GM23248 (cell line): ENCODE measurements around the gene ADRA2C. TPM values are rescaled to one million over a fixed set of nuclear protein-coding genes. Genes with fewer than 3 reads are reported as not detected.

Experiments used
- DNase-seq: peaks from one replicate; pipeline ENCODE4 v3.0.0-alpha.2; 2015
- H2AFZ ChIP-seq: fragments of 200-600 bp; sonication (generic); 2 replicates; pipeline ENCODE4 v1.6.1; 2016; ENCODE audit warnings: antibody characterized with exemption
- H3F3A ChIP-seq: fragments of 200-600 bp; sonication (generic); 2 replicates; pipeline ENCODE4 v1.6.1; 2016; ENCODE audit warnings: mild to moderate bottlenecking, antibody characterized with exemption, mixed run types; ENCODE audit not compliant: insufficient read depth
- H3K27ac ChIP-seq: fragments of 200-600 bp; sonication (generic); 2 replicates; pipeline ENCODE4 v1.5.1; 2016; ENCODE audit warnings: mild to moderate bottlenecking
- H3K27me3 ChIP-seq: fragments of 200-600 bp; sonication (generic); replicated peaks from 2 replicates; pipeline ENCODE4 v1.6.1; 2016; ENCODE audit warnings: mild to moderate bottlenecking; ENCODE audit not compliant: insufficient read depth
- H3K36me3 ChIP-seq: fragments of 200-600 bp; sonication (generic); 2 replicates; pipeline ENCODE4 v1.6.1; 2016; ENCODE audit warnings: low read depth, mild to moderate bottlenecking
- H3K4me1 ChIP-seq: fragments of 200-600 bp; sonication (generic); 2 replicates; pipeline ENCODE4 v1.6.1; 2016; ENCODE audit warnings: mild to moderate bottlenecking; ENCODE audit not compliant: insufficient read depth
- H3K4me2 ChIP-seq: fragments of 200-600 bp; sonication (generic); one replicate; pipeline ENCODE4 v1.6.1; 2016; ENCODE audit warnings: mild to moderate bottlenecking; ENCODE audit not compliant: unreplicated experiment
- H3K4me3 ChIP-seq: fragments of 200-600 bp; sonication (generic); 2 replicates; pipeline ENCODE4 v1.5.1; 2016; ENCODE audit warnings: mild to moderate bottlenecking
- H3K79me2 ChIP-seq: fragments of 200-600 bp; sonication (generic); 2 replicates; pipeline ENCODE4 v1.6.1; 2016; ENCODE audit warnings: mild to moderate bottlenecking; ENCODE audit not compliant: insufficient read depth
- H3K9ac ChIP-seq: fragments of 200-600 bp; sonication (generic); 2 replicates; pipeline ENCODE4 v1.6.1; 2016; ENCODE audit warnings: mild to moderate bottlenecking
- H3K9me2 ChIP-seq: fragments of 200-600 bp; sonication (generic); 2 replicates; pipeline ENCODE4 v1.6.1; 2016; ENCODE audit warnings: mixed run types, mild to moderate bottlenecking, moderate library complexity; ENCODE audit not compliant: insufficient read depth
- H3K9me3 ChIP-seq: fragments of 200-600 bp; sonication (generic); one replicate; pipeline ENCODE4 v1.6.1; 2017; ENCODE audit warnings: low read depth
- H4K20me1 ChIP-seq: fragments of 200-600 bp; sonication (generic); 2 replicates; pipeline ENCODE4 v1.6.0; 2016; ENCODE audit not compliant: insufficient read depth
- EZH2 ChIP-seq: fragments of 200-600 bp; sonication (generic); IDR thresholded peaks from 2 replicates; pipeline ENCODE4 v1.6.1; 2018; ENCODE audit warnings: antibody characterized with exemption, mild to moderate bottlenecking; ENCODE audit not compliant: insufficient read depth, poor library complexity, severe bottlenecking
- EZH2phosphoT487 ChIP-seq: fragments of 200-600 bp; sonication (generic); IDR thresholded peaks from 2 replicates; pipeline ENCODE4 v1.6.1; 2018; ENCODE audit warnings: antibody characterized with exemption, moderate library complexity, mild to moderate bottlenecking, low read depth; ENCODE audit not compliant: insufficient read depth
- WGBS, 2 experiments: methylation state at CpG; one replicate each; pipeline ENCODE4 v1.1.6; 2015 to 2017; ENCODE audit warnings: low lambda C conversion rate in 2 of 2, low coverage in 1 of 2; ENCODE audit errors: missing lambda C conversion rate in 2 of 2; 5-methylcytosine and 5-hydroxymethylcytosine counted together
- in situ Hi-C: fragments of 300-500 bp; cut with MboI; formaldehyde crosslinking; loops from 2 replicates; pipeline ENCODE4 v1.15.0; 2020
- polyA plus RNA-seq: library from polyadenylated mRNA; unstranded; fragments of >200 nt; fragmentation: Nextera tagmentation; extraction: Ambion mirVana; gene quantifications from 2 replicates; pipeline ENCODE4 v1.2.1, GENCODE V29; 2016
- total RNA-seq: library from RNA; depleted of rRNA; stranded (reverse); fragments of >200 nt; shearing (Covaris generic); gene quantifications from 2 replicates; pipeline ENCODE4 v1.2.3, GENCODE V29; 2014

Gene ADRA2C
- total and polyA plus RNA-seq, 2 experiments from 2014 or later, result 0.14 to 2.2 TPM

DNA sequence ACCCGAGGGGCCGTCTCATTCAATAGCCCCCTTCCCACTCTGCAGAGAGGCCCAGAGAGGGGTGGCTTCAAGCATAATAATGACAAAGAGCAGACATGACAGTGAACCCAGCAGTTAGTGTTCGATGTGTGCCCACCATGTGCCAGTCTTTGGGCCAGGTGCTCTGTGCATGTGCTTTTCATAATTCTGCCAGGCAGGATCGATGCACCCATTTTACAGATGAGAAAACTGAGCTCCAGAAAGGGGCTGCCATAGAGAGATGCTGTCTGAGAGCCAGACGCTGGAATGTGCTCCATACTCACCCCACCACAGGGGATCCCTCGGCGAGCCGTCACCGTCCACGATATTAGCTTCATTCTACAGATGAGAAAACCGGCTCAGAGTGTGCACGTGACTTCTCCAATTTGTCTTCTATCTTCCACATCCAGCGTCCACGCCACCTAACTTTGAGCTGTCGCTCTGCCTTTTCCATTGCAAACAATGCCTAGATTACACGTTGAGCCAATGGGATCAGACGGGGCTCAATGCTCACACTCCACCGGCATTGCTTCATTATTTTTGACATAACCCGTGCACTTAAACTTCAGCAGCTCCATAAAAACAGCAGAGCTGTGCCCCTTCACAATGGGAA, 8.2 kb downstream of the ADRA2C start:
- no peak overlapping the region for H3K4me2 ChIP-seq
- in situ Hi-C loops, result no loop called here
- H3F3A ChIP-seq, result no peaks in the 10 kb centered on the region
- no peaks in the 10 kb centered on the region for H3K36me3 ChIP-seq
- H3K9ac ChIP-seq, result no peak overlapping the region
- peaks cover 43% of the 10 kb centered on the region for H3K27me3 ChIP-seq
- no peaks in the 10 kb centered on the region for H3K79me2 ChIP-seq
- 50 to 55% methylated on average over 19 of the region's 19 CpGs for WGBS, 2 experiments
- H3K27ac ChIP-seq, result no peak overlapping the region
- no peaks in the 10 kb centered on the region for H3K4me1 ChIP-seq
- no peak overlapping the region for H2AFZ ChIP-seq
- no peak for DNase-seq
- H4K20me1 ChIP-seq, result no peaks in the 10 kb centered on the region
- no peaks in the 10 kb centered on the region for H3K9me3 ChIP-seq
- no peak for TF ChIP-seq EZH2phosphoT487
- TF ChIP-seq EZH2, result no peak
- no peaks in the 10 kb centered on the region for H3K9me2 ChIP-seq
- H3K4me3 ChIP-seq, result no peak overlapping the region

DNA sequence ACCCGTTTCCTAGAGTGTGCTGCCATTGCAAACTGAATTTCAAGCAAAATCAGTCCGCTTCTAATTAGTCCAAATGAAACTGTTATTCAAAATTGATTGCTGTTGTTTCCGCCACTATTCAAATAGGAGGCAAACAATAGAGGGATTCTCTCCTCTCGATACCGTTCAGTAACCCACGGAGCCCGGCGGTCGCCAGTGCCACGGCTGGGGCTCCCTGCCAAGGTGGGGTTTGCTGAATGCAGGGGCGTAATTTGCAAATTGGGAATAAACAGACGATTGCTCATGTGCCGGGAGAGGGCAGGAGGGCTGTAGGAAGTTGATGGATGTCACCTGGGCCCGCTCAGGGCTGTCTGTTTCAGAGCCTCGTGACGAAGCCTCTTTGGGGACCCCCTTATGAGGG, 8.8 kb downstream of the ADRA2C start:
- Histone ChIP-seq H4K20me1 (no peaks in the 10 kb centered on the region), H3K4me2 (no peak overlapping the region), H3K9ac (no peak overlapping the region), H3K27ac (no peak overlapping the region), H3K4me1 (no peaks in the 10 kb centered on the region), H3F3A (no peaks in the 10 kb centered on the region), H3K4me3 (no peak overlapping the region), H3K36me3 (no peaks in the 10 kb centered on the region), H2AFZ (no peak overlapping the region), H3K9me3 (no peaks in the 10 kb centered on the region), H3K27me3 (peaks cover 41% of the 10 kb centered on the region), H3K79me2 (no peaks in the 10 kb centered on the region), H3K9me2 (no peaks in the 10 kb centered on the region)
- 26 to 31% methylated on average over 16 of the region's 16 CpGs for WGBS, 2 experiments
- in situ Hi-C loops, result no loop called here
- no peak for DNase-seq
- TF ChIP-seq EZH2phosphoT487 (no peak), EZH2 (no peak)

DNA sequence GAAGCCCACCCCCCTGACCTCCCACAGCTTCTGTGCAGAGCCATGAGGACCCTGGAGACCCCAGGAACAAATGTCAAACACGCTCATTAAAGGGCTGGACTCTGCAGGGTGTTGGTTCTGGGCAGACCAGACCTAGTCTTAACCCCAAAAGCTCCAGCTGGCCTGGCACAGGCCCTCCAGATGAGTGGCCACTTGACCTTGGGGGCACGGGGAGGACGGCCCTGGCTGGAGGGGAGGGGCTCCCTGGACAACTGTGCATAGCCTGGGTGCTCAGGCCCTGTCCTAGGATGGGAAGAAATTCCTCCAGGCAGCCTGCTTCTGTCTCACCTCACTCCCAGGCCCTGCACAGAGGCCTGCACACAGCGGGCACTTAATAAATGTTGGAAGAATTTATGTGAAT, 9.4 kb downstream of the ADRA2C start:
- in situ Hi-C loops, result no loop called here
- H3K4me2 ChIP-seq, result no peak overlapping the region
- TF ChIP-seq EZH2phosphoT487, result no peak
- no peak for TF ChIP-seq EZH2
- H3K79me2 ChIP-seq, result no peaks in the 10 kb centered on the region
- H3F3A ChIP-seq, result no peaks in the 10 kb centered on the region
- H3K9me3 ChIP-seq, result no peaks in the 10 kb centered on the region
- H4K20me1 ChIP-seq, result no peaks in the 10 kb centered on the region
- H3K27ac ChIP-seq, result no peak overlapping the region
- no peak overlapping the region for H3K4me3 ChIP-seq
- H3K36me3 ChIP-seq, result no peaks in the 10 kb centered on the region
- no peak overlapping the region for H3K9ac ChIP-seq
- no peak overlapping the region for H2AFZ ChIP-seq
- DNase-seq, result no peak
- H3K27me3 ChIP-seq, result peaks cover 35% of the 10 kb centered on the region
- H3K4me1 ChIP-seq, result no peaks in the 10 kb centered on the region
- H3K9me2 ChIP-seq, result no peaks in the 10 kb centered on the region
- 29 to 48% methylated on average over 2 to 4 of the region's 4 CpGs for WGBS, 2 experiments

DNA sequence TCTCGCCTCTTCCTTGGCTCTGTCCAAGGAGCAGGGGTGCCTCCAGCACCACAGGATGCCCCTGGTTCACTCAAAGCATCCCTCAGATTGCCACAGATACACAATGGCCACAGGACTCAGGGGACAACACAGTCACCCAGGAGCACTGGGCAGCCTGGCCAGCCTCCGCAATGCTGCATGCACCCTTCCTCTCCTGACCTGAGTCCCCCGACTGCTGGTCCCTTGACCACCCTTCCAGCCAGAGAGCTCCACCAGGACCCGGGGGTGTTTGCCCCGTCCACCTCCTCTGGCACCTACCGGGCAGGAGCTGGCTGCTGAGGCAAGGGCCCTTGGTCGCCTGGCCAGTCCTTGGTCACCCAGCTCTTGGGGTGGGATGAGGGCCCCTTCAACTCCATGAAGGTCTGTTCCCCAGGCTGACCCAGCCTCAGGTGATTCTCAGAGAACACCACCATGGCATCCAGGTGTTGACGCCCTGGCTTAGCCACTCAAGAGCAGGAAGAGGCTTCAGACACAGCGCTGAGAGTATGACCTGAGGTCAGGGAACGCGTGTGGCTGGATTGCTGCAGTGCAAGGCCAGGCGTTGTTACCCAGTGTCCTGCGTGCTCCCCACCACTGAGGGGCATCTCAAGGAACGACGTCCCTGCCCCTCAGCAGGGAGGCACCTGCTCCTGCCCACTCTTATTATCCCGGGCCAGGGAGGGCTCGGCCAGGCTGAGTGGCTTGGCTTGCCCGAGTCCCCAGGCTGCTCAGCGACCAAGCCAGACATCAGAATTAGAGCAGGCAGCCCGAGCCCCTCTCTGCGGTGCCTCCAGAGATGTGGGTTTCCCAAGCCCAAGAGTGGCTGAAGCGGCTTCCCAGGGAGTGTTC, 10.2 kb downstream of the ADRA2C start:
- H3F3A ChIP-seq, result no peaks in the 10 kb centered on the region
- H4K20me1 ChIP-seq, result no peaks in the 10 kb centered on the region
- H3K4me1 ChIP-seq, result no peaks in the 10 kb centered on the region
- H3K9me3 ChIP-seq, result no peaks in the 10 kb centered on the region
- H3K36me3 ChIP-seq, result no peaks in the 10 kb centered on the region
- H3K79me2 ChIP-seq, result no peaks in the 10 kb centered on the region
- in situ Hi-C loops, result no loop called here
- H2AFZ ChIP-seq, result no peak overlapping the region
- no peak overlapping the region for H3K4me2 ChIP-seq
- no peak overlapping the region for H3K9ac ChIP-seq
- no peak for DNase-seq
- WGBS, 2 experiments, result 55 to 62% methylated on average over 20 to 22 of the region's 22 CpGs
- no peak overlapping the region for H3K27ac ChIP-seq
- no peak overlapping the region for H3K4me3 ChIP-seq
- TF ChIP-seq EZH2phosphoT487 (no peak), EZH2 (no peak)
- peaks cover 27% of the 10 kb centered on the region for H3K27me3 ChIP-seq
- no peaks in the 10 kb centered on the region for H3K9me2 ChIP-seq
